OCI-LY3 (cell line): ENCODE data around the gene ORC4.
A peak's percentile ranks its signal among the peaks of the same experiment; 100 is the strongest.

ENCODE experiments used
- H2AFZ ChIP-seq: fragments of 200-600, 300-600 bp; shearing (Covaris generic); 2 replicates; pipeline ENCODE4 v1.6.0; 2014; ENCODE audit warnings: antibody characterized with exemption, low read depth, low read length
- H3K27ac ChIP-seq: fragments of 200-600, 300-600 bp; sonication (generic); 2 replicates; pipeline ENCODE4 v1.5.1; 2014; ENCODE audit warnings: mild to moderate bottlenecking, low read length, moderate library complexity, mixed read lengths
- H3K27me3 ChIP-seq: fragments of 200-600, 300-600 bp; sonication (generic); 2 replicates; pipeline ENCODE4 v1.6.1; 2014; ENCODE audit warnings: low read depth, low read length, mixed read lengths
- H3K36me3 ChIP-seq: fragments of 200-600, 300-600 bp; sonication (generic); replicated peaks from 2 replicates; pipeline ENCODE3; 2014; ENCODE audit warnings: low read depth, low read length, mixed read lengths
- H3K4me1 ChIP-seq: fragments of 300-600, 200-600 bp; sonication (generic); 2 replicates; pipeline ENCODE4 v1.6.1; 2014; ENCODE audit warnings: low read length, mixed read lengths
- H3K4me2 ChIP-seq: fragments of 200-600, 300-600 bp; sonication (generic); 2 replicates; pipeline ENCODE4 v1.6.1; 2014; ENCODE audit warnings: low read length, mixed read lengths
- H3K4me3 ChIP-seq: fragments of 300-600, 200-600 bp; sonication (generic); 2 replicates; pipeline ENCODE4 v1.5.1; 2014; ENCODE audit warnings: antibody characterized with exemption, mild to moderate bottlenecking, low read length, moderate library complexity
- H3K79me2 ChIP-seq: fragments of 300-600, 200-600 bp; shearing (Covaris generic); 2 replicates; pipeline ENCODE4 v1.6.1; 2014; ENCODE audit warnings: mild to moderate bottlenecking, low read length, mixed read lengths
- H3K9ac ChIP-seq: fragments of 300-600, 200-600 bp; shearing (Covaris generic); 2 replicates; pipeline ENCODE4 v1.6.0; 2014; ENCODE audit warnings: mild to moderate bottlenecking, low read length, moderate library complexity
- H3K9me3 ChIP-seq: fragments of 200-600, 300-600 bp; shearing (Covaris generic); 2 replicates; pipeline ENCODE4 v1.6.1; 2014; ENCODE audit warnings: low read length, mixed read lengths; ENCODE audit not compliant: insufficient read depth
- H4K20me1 ChIP-seq: fragments of 200-600, 300-600 bp; sonication (generic); 2 replicates; pipeline ENCODE4 v1.6.1; 2016; ENCODE audit warnings: low read length, mixed read lengths; ENCODE audit not compliant: insufficient read depth
- EZH2phosphoT487 ChIP-seq: fragments of 200-600 bp; shearing (Covaris generic); IDR thresholded peaks from 2 replicates; pipeline ENCODE4 v1.6.1; 2018; ENCODE audit warnings: antibody characterized with exemption, mixed run types, low read depth
- TF ChIP-seq, protein P1 (sequence below): fragments of 200-600, 300-600 bp; sonication (generic); IDR thresholded peaks from 2 replicates; pipeline ENCODE4 v1.5.1; 2014; ENCODE audit warnings: antibody characterized with exemption, low read length, low read depth

ORC4 gene

DNA sequence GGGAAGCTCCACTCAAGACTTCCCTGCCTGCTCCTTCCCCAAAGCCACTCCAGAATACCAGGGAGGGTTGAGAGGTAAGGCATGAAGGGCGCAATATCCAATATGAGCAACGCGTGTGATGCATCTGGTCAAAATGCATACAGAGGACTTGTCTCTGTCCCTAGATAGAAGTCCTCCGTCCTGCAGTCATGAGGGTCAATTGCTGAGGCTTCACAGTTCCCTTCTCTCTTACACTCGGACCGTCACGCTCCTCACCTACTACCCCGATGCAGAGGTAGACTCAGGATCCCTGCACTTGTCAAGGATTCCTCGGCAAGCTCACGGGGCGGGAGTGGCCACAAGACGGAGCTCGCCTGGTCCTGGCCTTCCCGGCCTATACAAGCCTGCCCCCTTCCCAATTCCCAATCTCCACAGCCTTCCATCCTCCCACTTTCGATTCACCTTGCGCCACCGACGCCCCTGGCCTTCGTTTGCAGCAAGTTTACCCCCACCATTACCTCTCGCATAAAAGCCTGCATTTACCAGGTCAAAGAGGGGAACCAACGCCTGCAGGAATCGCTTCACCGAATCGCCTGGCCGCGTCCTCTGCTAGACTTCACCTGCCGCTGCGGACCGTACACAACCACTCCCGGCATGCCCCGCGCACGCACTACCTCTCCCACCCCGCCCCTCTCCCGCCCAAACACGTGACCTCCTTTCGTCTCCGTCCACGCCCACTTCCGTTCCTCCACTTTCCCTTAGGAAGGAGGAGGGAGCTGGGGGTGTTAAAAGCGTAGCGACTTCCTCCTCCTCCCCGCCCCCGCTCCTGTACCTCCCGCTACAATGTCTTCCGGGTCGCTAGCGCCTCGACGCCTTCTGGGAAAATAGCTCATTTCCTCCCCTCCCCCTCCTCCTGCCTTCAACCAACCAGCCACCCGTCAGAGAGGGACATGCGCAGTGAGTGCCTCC, at the start of gene ORC4:
Gene ORC4 (minus strand): TSS at position 627 of the 948 bp plus-strand sequence. CDS start 44,779 bp downstream, outside the sequence.
- H3K27me3 ChIP-seq: no peaks in the 10 kb centered on the region
- H3K4me1 ChIP-seq: peaks cover 28% of the 10 kb centered on the region
- peak within 1 kb of the TSS; percentile 77 for H3K27ac ChIP-seq
- H3K36me3 ChIP-seq: no peaks in the 10 kb centered on the region
- peak within 1 kb of the TSS; percentile 87 for H3K4me2 ChIP-seq
- peak within 1 kb of the TSS; percentile 95 for H3K4me3 ChIP-seq
- no peaks in the 10 kb centered on the region for H3K9me3 ChIP-seq
- H3K79me2 ChIP-seq: peaks cover 93% of the 10 kb centered on the region
- H4K20me1 ChIP-seq: peaks cover 21% of the 10 kb centered on the region; the same call in 1 of the 2 replicates
- peak within 1 kb of the TSS; percentile 88 for H3K9ac ChIP-seq
- peak within 1 kb of the TSS; percentile 83 for H2AFZ ChIP-seq
- no peak for TF ChIP-seq EZH2phosphoT487
- TF ChIP-seq, protein P1, sequence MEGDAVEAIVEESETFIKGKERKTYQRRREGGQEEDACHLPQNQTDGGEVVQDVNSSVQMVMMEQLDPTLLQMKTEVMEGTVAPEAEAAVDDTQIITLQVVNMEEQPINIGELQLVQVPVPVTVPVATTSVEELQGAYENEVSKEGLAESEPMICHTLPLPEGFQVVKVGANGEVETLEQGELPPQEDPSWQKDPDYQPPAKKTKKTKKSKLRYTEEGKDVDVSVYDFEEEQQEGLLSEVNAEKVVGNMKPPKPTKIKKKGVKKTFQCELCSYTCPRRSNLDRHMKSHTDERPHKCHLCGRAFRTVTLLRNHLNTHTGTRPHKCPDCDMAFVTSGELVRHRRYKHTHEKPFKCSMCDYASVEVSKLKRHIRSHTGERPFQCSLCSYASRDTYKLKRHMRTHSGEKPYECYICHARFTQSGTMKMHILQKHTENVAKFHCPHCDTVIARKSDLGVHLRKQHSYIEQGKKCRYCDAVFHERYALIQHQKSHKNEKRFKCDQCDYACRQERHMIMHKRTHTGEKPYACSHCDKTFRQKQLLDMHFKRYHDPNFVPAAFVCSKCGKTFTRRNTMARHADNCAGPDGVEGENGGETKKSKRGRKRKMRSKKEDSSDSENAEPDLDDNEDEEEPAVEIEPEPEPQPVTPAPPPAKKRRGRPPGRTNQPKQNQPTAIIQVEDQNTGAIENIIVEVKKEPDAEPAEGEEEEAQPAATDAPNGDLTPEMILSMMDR: peak; percentile 14; the same call in 1 of the 2 replicates

DNA sequence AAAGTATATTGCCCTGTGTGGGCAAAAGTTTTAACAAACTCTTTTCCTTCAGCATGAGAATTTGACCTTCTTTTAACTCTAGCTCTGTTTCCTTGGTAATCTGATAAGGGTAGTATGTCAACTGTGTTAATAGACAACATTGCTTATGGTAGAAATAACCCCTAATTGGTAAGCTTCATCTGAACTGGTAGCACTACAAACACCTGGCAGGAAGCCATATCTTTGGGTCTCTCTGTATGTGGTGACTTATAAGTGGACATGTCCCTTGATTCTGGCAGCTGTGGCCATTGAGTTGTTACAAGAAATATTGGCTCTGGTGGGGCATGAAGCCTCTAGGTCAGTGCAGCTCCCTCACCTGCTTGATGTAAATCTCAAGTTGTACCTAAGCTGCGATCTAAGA, 47.3 kb upstream of the ORC4 start:
- Histone ChIP-seq H3K4me1 (no peaks in the 10 kb centered on the region), H3K79me2 (no peaks in the 10 kb centered on the region), H3K4me2 (no peak overlapping the region), H3K9me3 (no peaks in the 10 kb centered on the region), H3K27ac (no peak overlapping the region), H3K9ac (no peak overlapping the region), H2AFZ (no peak overlapping the region), H3K36me3 (no peaks in the 10 kb centered on the region), H3K4me3 (no peak overlapping the region), H3K27me3 (no peaks in the 10 kb centered on the region), H4K20me1 (no peaks in the 10 kb centered on the region)
- TF ChIP-seq EZH2phosphoT487: no peak
- TF ChIP-seq, protein P1: no peak

- Histone ChIP-seq H2AFZ (no peak overlapping the region), H3K36me3 (no peaks in the 10 kb centered on the region), H3K4me2 (no peak overlapping the region), H3K9ac (no peak overlapping the region), H3K27me3 (no peaks in the 10 kb centered on the region), H3K79me2 (no peaks in the 10 kb centered on the region), H3K27ac (no peak overlapping the region), H3K4me3 (no peak overlapping the region), H3K9me3 (no peaks in the 10 kb centered on the region), H3K4me1 (no peaks in the 10 kb centered on the region), H4K20me1 (no peaks in the 10 kb centered on the region)
- TF ChIP-seq EZH2phosphoT487: no peak
- TF ChIP-seq, protein P1: no peak
These were observed 45.4 kb upstream of the ORC4 start for GRCh38 chr2:148065936-148066335.

DNA sequence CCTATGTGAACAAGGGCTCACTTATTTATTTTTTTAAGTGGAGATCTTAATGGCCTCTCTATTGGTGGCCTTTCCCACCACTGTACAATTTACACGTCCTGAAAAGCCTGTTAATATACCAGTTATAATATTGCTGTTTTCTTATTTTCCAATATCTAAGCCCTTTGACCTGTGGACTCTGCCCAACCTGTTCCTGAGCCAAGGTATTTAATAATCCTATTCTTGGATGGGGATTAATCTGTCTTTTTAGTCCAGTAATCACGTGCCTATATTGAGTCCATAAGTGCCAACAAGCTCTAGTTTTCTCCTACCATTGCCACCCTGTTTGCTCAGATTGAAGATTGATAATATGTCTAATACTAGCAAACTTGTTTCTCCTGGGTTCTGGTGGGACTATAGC, 43.1 kb upstream of the ORC4 start:
- no peaks in the 10 kb centered on the region for H4K20me1 ChIP-seq
- no peaks in the 10 kb centered on the region for H3K79me2 ChIP-seq
- H3K4me1 ChIP-seq: no peaks in the 10 kb centered on the region

More for the DNA sequence above, 43.1 kb upstream of the ORC4 start:
- H3K27ac ChIP-seq: no peak overlapping the region
- H3K4me2 ChIP-seq: no peak overlapping the region
- no peaks in the 10 kb centered on the region for H3K9me3 ChIP-seq
- no peak overlapping the region for H2AFZ ChIP-seq
- H3K9ac ChIP-seq: no peak overlapping the region
- no peaks in the 10 kb centered on the region for H3K27me3 ChIP-seq
- TF ChIP-seq, protein P1: no peak
- no peak for TF ChIP-seq EZH2phosphoT487
- H3K36me3 ChIP-seq: no peaks in the 10 kb centered on the region
- H3K4me3 ChIP-seq: no peak overlapping the region
